HAP-1 (cell line): ENCODE measurements around the gene ANXA4.
"Not testable (repeated sequence)": the region's sequence is repeated elsewhere in the genome, so short reads cannot be mapped to it uniquely, and the experiment has no call there.

ENCODE experiments used
- DNase-seq, 2 experiments: peaks; one replicate each; pipeline ENCODE4 v3.0.0-alpha.2; 2016 to 2020; ENCODE audit warnings: low spot score in 2 of 2
- H3K27me3 ChIP-seq: fragments of 250-450 bp; sonication (Bioruptor Pico); 2 replicates; pipeline ENCODE4 v1.5.1; 2020; ENCODE audit warnings: low read depth, mild to moderate bottlenecking, moderate library complexity
- H3K36me3 ChIP-seq: fragments of 250-450 bp; sonication (Bioruptor Pico); replicated peaks from 2 replicates; pipeline ENCODE4 v1.5.1; 2020; ENCODE audit warnings: mild to moderate bottlenecking
- H3K4me1 ChIP-seq: fragments of 250-450 bp; sonication (Bioruptor Pico); 2 replicates; pipeline ENCODE4 v1.5.1; 2020; ENCODE audit warnings: mild to moderate bottlenecking
- H3K4me3 ChIP-seq: fragments of 250-450 bp; sonication (Bioruptor Pico); 2 replicates; pipeline ENCODE4 v1.5.1; 2020; ENCODE audit warnings: mild to moderate bottlenecking, moderate library complexity
- H3K9me3 ChIP-seq: fragments of 250-450 bp; sonication (Bioruptor Pico); 2 replicates; pipeline ENCODE4 v1.5.1; 2020; ENCODE audit warnings: mild to moderate bottlenecking, moderate library complexity
- in situ Hi-C: fragments of 300-500 bp; cut with MboI; formaldehyde crosslinking; loops from 3 replicates; pipeline ENCODE4 v1.14.3; 2020; ENCODE audit warnings: low sequenced_read_pairs, inconsistent platforms, mixed read lengths

Gene ANXA4

GRCh38 chr2:69802781-69803367, 60.9 kb downstream of the ANXA4 start:
- H3K4me1 ChIP-seq, in situ Hi-C loops, H3K27me3 ChIP-seq, H3K9me3 ChIP-seq, H3K4me3 ChIP-seq, DNase-seq, H3K36me3 ChIP-seq: not testable (repeated sequence)

- H3K4me3 ChIP-seq, result no peak overlapping the region
- DNase-seq, result no peak
- in situ Hi-C loops, result no loop called here
- no peaks in the 10 kb centered on the region for H3K4me1 ChIP-seq
- no peaks in the 10 kb centered on the region for H3K9me3 ChIP-seq
- H3K36me3 ChIP-seq, result no peaks in the 10 kb centered on the region; the same call in 1 of the 2 replicates
- H3K27me3 ChIP-seq, result no peaks in the 10 kb centered on the region
Measured at GRCh38 chr2:69804416-69804815, 62.5 kb downstream of the ANXA4 start.

- in situ Hi-C loops, result no loop called here
- H3K27me3 ChIP-seq, result no peaks in the 10 kb centered on the region
- H3K9me3 ChIP-seq, result no peaks in the 10 kb centered on the region
- DNase-seq, result no peak
- no peak overlapping the region for H3K4me3 ChIP-seq
- no peaks in the 10 kb centered on the region; the same call in 1 of the 2 replicates for H3K36me3 ChIP-seq
- no peaks in the 10 kb centered on the region for H3K4me1 ChIP-seq
Measured at GRCh38 chr2:69805887-69806286, 64.0 kb downstream of the ANXA4 start.

- H3K4me3 ChIP-seq, result no peak overlapping the region
- DNase-seq, result no peak
- no peaks in the 10 kb centered on the region; the same call in 1 of the 2 replicates for H3K36me3 ChIP-seq
- no peaks in the 10 kb centered on the region for H3K9me3 ChIP-seq
- in situ Hi-C loops, result no loop called here
- H3K4me1 ChIP-seq, result no peaks in the 10 kb centered on the region
- H3K27me3 ChIP-seq, result no peaks in the 10 kb centered on the region
Measured at GRCh38 chr2:69807821-69808540, 66.0 kb downstream of the ANXA4 start.

- H3K4me3 ChIP-seq, result no peak overlapping the region
- H3K9me3 ChIP-seq, result no peaks in the 10 kb centered on the region
- no peaks in the 10 kb centered on the region for H3K4me1 ChIP-seq
- DNase-seq, result no peak
- H3K36me3 ChIP-seq, result no peaks in the 10 kb centered on the region; the same call in 1 of the 2 replicates
- H3K27me3 ChIP-seq, result no peaks in the 10 kb centered on the region
- in situ Hi-C loops, result loop anchor here (5.0 kb wide), 1 partner anchor 88 kb away; no protein-coding TSS in a partner anchor
Measured at GRCh38 chr2:69810550-69810949, 68.6 kb downstream of the ANXA4 start.

- no peaks in the 10 kb centered on the region for H3K27me3 ChIP-seq
- no peaks in the 10 kb centered on the region for H3K4me1 ChIP-seq
- no peaks in the 10 kb centered on the region; the same call in 1 of the 2 replicates for H3K36me3 ChIP-seq
- no peak for DNase-seq
- no peak overlapping the region for H3K4me3 ChIP-seq
- H3K9me3 ChIP-seq, result no peaks in the 10 kb centered on the region
- in situ Hi-C loops, result loop anchor here (5.0 kb wide), 1 partner anchor 89 kb away; no protein-coding TSS in a partner anchor
Measured at GRCh38 chr2:69811018-69811417, 69.1 kb downstream of the ANXA4 start.

- H3K9me3 ChIP-seq, result no peaks in the 10 kb centered on the region
- in situ Hi-C loops, result loop anchor here (5.0 kb wide), 1 partner anchor 89 kb away; no protein-coding TSS in a partner anchor
- H3K4me3 ChIP-seq, result no peak overlapping the region
- no peaks in the 10 kb centered on the region for H3K27me3 ChIP-seq
- no peaks in the 10 kb centered on the region; the same call in 1 of the 2 replicates for H3K36me3 ChIP-seq
- H3K4me1 ChIP-seq, result no peaks in the 10 kb centered on the region
- DNase-seq, result no peak
Measured at GRCh38 chr2:69811591-69811990, 69.7 kb downstream of the ANXA4 start.

- H3K4me1 ChIP-seq, result no peaks in the 10 kb centered on the region
- no peaks in the 10 kb centered on the region for H3K36me3 ChIP-seq
- H3K9me3 ChIP-seq, result no peaks in the 10 kb centered on the region
- no peak for DNase-seq
- in situ Hi-C loops, result no loop called here
- H3K27me3 ChIP-seq, result no peaks in the 10 kb centered on the region
- no peak overlapping the region for H3K4me3 ChIP-seq
Measured at GRCh38 chr2:69815717-69816116, 73.8 kb downstream of the ANXA4 start.

GRCh38 chr2:69816923-69817542, 75.1 kb downstream of the ANXA4 start:
- peak; percentile 76 to 81 for DNase-seq
- Histone ChIP-seq H3K9me3 (no peaks in the 10 kb centered on the region), H3K36me3 (no peaks in the 10 kb centered on the region), H3K27me3 (no peaks in the 10 kb centered on the region), H3K4me3 (no peak overlapping the region), H3K4me1 (no peaks in the 10 kb centered on the region)
- in situ Hi-C loops, result no loop called here

- no peak for DNase-seq
- in situ Hi-C loops, result no loop called here
- Histone ChIP-seq H3K4me1 (no peaks in the 10 kb centered on the region), H3K9me3 (no peaks in the 10 kb centered on the region), H3K36me3 (no peaks in the 10 kb centered on the region), H3K27me3 (no peaks in the 10 kb centered on the region), H3K4me3 (no peak overlapping the region)
Measured at GRCh38 chr2:69817729-69818501, 76.0 kb downstream of the ANXA4 start.

- Histone ChIP-seq H3K27me3 (no peaks in the 10 kb centered on the region), H3K36me3 (no peaks in the 10 kb centered on the region), H3K9me3 (no peaks in the 10 kb centered on the region), H3K4me3 (no peak overlapping the region), H3K4me1 (peaks cover 8% of the 10 kb centered on the region)
- DNase-seq, result no peak
- in situ Hi-C loops, result no loop called here
Measured at GRCh38 chr2:69827796-69828540, 86.0 kb downstream of the ANXA4 start.

GRCh38 chr2:69828938-69829255, 87.0 kb downstream of the ANXA4 start:
- Histone ChIP-seq H3K36me3 (no peaks in the 10 kb centered on the region), H3K4me3 (peak overlapping the region; percentile 86), H3K27me3 (no peaks in the 10 kb centered on the region), H3K9me3 (no peaks in the 10 kb centered on the region), H3K4me1 (peaks cover 10% of the 10 kb centered on the region)
- DNase-seq, result no peak
- in situ Hi-C loops, result no loop called here
